ENCODE results near the gene TNFAIP3. TPM values are rescaled to one million over a fixed set of nuclear protein-coding genes. Genes with fewer than 3 reads are reported as not detected.

The TNFAIP3 gene
- total RNA-seq, 1 donor from 2014 or later: 1.8 TPM

GRCh38 chr6:137862419-137863090 lies 4.5 kb upstream of the TNFAIP3 start:
- peaks cover 37% of the 10 kb centered on the region for H3K4me1 Mint-ChIP-seq
- Histone ChIP-seq H3K4me3 (no peak overlapping the region), H3K9ac (no peak overlapping the region), H3K9me3 (ENCODE audit: low read depth) (no peaks in the 10 kb centered on the region), H3K4me2 (no peak overlapping the region), H2AFZ (replicated peaks) (no peak overlapping the region), H3K27ac (no peak overlapping the region), H3K79me2 (ENCODE audit: low read depth) (no peaks in the 10 kb centered on the region), H4K20me1 (ENCODE audit: low read depth) (no peaks in the 10 kb centered on the region), H3K36me3 (no peaks in the 10 kb centered on the region), H3K27me3 (no peaks in the 10 kb centered on the region), H3K4me1 (peaks cover 19% of the 10 kb centered on the region), H3F3A (ENCODE audit: low read depth) (peaks cover 18% of the 10 kb centered on the region)
- peak overlapping the region; percentile 40 for H3K27ac Mint-ChIP-seq
- no peaks in the 10 kb centered on the region for H3K36me3 Mint-ChIP-seq
- no peaks in the 10 kb centered on the region for H3K27me3 Mint-ChIP-seq (ENCODE audit: insufficient read depth, low read depth)
- H3K4me3 Mint-ChIP-seq: no peak overlapping the region
- DNase-seq (ENCODE audit: low spot score): no peak
- TF ChIP-seq EZH2phosphoT487 (IDR thresholded peaks at IDR 0.05) (no peak), EZH2 (IDR thresholded peaks at IDR 0.05) (no peak)
- TF ChIP-seq, protein P1, sequence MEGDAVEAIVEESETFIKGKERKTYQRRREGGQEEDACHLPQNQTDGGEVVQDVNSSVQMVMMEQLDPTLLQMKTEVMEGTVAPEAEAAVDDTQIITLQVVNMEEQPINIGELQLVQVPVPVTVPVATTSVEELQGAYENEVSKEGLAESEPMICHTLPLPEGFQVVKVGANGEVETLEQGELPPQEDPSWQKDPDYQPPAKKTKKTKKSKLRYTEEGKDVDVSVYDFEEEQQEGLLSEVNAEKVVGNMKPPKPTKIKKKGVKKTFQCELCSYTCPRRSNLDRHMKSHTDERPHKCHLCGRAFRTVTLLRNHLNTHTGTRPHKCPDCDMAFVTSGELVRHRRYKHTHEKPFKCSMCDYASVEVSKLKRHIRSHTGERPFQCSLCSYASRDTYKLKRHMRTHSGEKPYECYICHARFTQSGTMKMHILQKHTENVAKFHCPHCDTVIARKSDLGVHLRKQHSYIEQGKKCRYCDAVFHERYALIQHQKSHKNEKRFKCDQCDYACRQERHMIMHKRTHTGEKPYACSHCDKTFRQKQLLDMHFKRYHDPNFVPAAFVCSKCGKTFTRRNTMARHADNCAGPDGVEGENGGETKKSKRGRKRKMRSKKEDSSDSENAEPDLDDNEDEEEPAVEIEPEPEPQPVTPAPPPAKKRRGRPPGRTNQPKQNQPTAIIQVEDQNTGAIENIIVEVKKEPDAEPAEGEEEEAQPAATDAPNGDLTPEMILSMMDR (IDR thresholded peaks at IDR 0.05): no peak
- peaks cover 2% of the 10 kb centered on the region for H3K9me3 Mint-ChIP-seq

GRCh38 chr6:137863091-137863797 lies 3.8 kb upstream of the TNFAIP3 start:
- no peak overlapping the region for H2AFZ ChIP-seq (replicated peaks)

DNA sequence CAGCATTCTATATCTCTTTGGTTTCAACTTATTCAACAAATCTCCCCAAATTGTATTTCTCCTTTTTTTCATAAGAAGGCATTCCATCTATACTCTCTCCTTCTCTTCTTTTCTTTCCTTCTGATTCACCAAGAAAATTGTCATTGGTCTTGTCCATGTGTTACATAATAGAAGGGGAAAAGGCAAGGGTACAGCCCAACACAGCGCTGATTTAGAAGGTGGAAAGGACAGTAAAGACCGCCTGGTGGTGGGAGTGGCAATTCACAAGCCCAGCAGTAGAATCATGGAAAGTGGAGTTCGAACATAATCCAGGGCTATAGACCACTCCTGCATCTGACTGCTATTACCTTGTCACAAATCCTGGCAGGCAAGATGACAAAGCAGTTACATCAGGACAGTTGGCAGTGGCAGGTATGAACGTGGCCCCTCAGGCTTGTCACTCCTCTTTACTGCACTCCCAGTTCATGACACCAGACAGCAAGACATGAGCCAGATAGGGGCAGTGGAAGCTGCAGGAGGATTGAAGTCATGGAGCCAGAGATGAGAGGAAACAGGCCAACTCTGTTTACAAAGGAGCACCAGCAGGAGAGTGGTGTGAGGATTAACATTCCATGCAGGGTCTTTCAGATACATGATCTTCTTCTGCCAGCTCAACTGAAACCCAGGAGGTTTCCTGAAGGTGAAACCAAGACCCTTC lies 2.1 kb upstream of the TNFAIP3 start:
- Histone ChIP-seq H3F3A (ENCODE audit: low read depth) (peaks cover 28% of the 10 kb centered on the region), H3K4me3 (no peak overlapping the region), H2AFZ (replicated peaks) (no peak overlapping the region), H3K4me1 (peaks cover 35% of the 10 kb centered on the region), H3K79me2 (ENCODE audit: low read depth) (peaks cover 11% of the 10 kb centered on the region), H3K27me3 (peaks cover 3% of the 10 kb centered on the region), H3K27ac (no peak overlapping the region), H3K4me2 (no peak overlapping the region), H3K36me3 (no peaks in the 10 kb centered on the region), H4K20me1 (ENCODE audit: low read depth) (no peaks in the 10 kb centered on the region), H3K9me3 (ENCODE audit: low read depth) (no peaks in the 10 kb centered on the region), H3K9ac (no peak overlapping the region)
- Mint-ChIP-seq H3K27me3 (ENCODE audit: insufficient read depth, low read depth) (no peaks in the 10 kb centered on the region), H3K4me3 (peak overlapping the region; percentile 89), H3K27ac (no peak overlapping the region), H3K4me1 (peaks cover 46% of the 10 kb centered on the region), H3K36me3 (no peaks in the 10 kb centered on the region), H3K9me3 (peaks cover 2% of the 10 kb centered on the region)
- peak; percentile 42 for DNase-seq (ENCODE audit: low spot score)
- TF ChIP-seq, protein P1 (IDR thresholded peaks at IDR 0.05): no peak
- TF ChIP-seq EZH2phosphoT487 (IDR thresholded peaks at IDR 0.05) (no peak), EZH2 (IDR thresholded peaks at IDR 0.05) (no peak)

More at GRCh38 chr6:137863091-137863797, 3.8 kb upstream of the TNFAIP3 start:
- Mint-ChIP-seq H3K27ac (no peak overlapping the region), H3K4me1 (peaks cover 40% of the 10 kb centered on the region), H3K9me3 (peaks cover 2% of the 10 kb centered on the region), H3K27me3 (ENCODE audit: insufficient read depth, low read depth) (no peaks in the 10 kb centered on the region), H3K4me3 (no peak overlapping the region), H3K36me3 (no peaks in the 10 kb centered on the region)
- no peaks in the 10 kb centered on the region for H3K36me3 ChIP-seq
- H3K27me3 ChIP-seq: peaks cover 3% of the 10 kb centered on the region
- no peak overlapping the region for H3K27ac ChIP-seq
- no peak overlapping the region for H3K4me2 ChIP-seq
- no peaks in the 10 kb centered on the region for H3K79me2 ChIP-seq (ENCODE audit: low read depth)
- DNase-seq (ENCODE audit: low spot score): no peak
- no peaks in the 10 kb centered on the region for H4K20me1 ChIP-seq (ENCODE audit: low read depth)
- TF ChIP-seq EZH2 (IDR thresholded peaks at IDR 0.05) (no peak), EZH2phosphoT487 (IDR thresholded peaks at IDR 0.05) (no peak)
- TF ChIP-seq, protein P1 (IDR thresholded peaks at IDR 0.05): no peak
- peaks cover 23% of the 10 kb centered on the region for H3K4me1 ChIP-seq
- no peaks in the 10 kb centered on the region for H3K9me3 ChIP-seq (ENCODE audit: low read depth)
- peaks cover 24% of the 10 kb centered on the region for H3F3A ChIP-seq (ENCODE audit: low read depth)
- H3K4me3 ChIP-seq: no peak overlapping the region
- no peak overlapping the region for H3K9ac ChIP-seq
